ENCODE results near the gene FAM114A1.
A peak's percentile ranks its signal among the peaks of the same experiment; 100 is the strongest.

Gene FAM114A1

DNA sequence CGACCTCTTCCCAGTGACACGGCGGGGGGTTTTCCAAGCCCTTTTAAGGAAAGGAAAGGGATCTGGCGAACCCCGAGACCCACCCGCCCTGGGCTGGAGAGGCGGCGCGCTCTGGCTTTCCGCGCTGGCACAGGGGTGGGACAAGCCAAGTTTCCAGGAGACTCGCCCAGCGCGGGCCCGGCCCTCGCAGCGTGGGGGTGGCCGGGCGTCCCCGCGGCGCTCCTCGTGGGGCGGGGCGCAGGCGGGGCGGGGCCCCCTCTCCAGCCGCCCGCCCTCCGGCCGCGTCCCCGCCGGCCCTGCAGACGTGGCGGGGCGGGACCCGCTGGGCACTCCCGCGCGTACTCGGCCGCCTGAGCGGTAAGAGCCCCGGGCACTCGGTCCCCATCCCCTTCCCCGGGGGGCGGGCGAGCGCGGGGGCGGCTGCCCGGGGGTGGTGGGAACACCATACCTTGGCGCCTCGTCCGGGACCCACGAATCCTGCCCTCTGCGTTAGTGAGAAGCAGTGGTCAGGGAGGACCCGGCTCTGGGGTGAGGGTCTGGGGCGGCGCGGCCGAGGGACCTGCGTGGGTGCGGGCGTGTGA lies at the start of gene FAM114A1:
FAM114A1 (plus strand) TSS at position 329 of the 581 bp plus-strand sequence. CDS start 10,273 bp downstream, outside the sequence.
- DNase-seq, result no peak

DNA sequence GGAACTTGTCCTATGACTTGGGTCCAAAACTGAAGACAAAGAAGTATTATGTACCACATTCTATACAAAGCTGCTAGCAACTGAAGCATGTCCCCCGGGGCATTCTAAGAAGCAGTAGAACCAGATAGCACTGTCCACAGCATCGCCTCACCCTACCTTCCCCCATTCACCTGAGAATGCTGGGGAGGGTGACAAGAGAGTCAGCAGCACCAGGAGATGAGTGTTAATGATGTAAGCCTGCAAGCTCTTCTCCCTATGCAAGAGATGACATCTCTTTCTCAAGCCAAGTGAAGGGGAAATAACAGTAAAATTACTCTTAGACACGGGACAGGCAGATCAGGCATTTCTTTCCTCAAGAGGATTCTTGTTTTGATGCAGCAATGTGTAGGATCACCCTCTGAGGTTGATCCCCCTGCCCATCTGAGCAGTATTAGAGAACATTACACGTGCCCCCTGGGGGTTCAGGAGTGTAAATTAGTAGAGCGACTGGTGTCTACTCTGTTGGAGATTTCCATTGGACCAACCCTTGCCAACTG lies 49.1 kb upstream of the FAM114A1 start:
- DNase-seq, result no peak

- no peak for DNase-seq
Measured at GRCh38 chr4:38819569-38819968, 48.0 kb upstream of the FAM114A1 start.

GRCh38 chr4:38820329-38821061 lies 47.1 kb upstream of the FAM114A1 start:
- no peak for DNase-seq

GRCh38 chr4:38821739-38822138 lies 45.9 kb upstream of the FAM114A1 start:
- no peak for DNase-seq

DNA sequence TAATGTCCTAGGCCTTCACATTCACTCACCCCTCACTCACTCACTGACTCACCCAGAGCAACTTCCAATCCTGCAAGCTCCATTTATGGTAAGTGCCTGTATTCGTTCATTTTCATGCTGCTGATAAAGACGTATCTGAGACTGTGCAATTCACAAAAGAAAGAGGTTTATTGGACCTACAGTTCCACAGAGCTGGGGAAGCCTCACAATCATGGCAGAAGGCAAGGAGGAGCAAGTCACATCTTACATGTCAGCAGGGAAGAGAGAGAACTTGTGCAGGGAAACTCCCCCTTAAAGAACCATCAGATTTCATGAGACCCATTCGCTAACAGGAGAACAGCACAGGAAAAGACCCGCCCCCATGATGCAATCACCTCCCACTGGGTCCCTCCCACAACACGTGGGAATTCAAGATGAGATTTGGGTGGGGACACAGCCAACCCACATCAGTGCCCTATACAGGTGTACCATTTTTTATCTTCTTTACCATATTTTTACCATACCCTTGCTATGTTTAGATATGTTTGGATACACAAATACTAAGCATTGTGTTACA lies 44.8 kb upstream of the FAM114A1 start:
- no peak for DNase-seq

GRCh38 chr4:38823766-38824165 lies 43.8 kb upstream of the FAM114A1 start:
- DNase-seq, result no peak

DNA sequence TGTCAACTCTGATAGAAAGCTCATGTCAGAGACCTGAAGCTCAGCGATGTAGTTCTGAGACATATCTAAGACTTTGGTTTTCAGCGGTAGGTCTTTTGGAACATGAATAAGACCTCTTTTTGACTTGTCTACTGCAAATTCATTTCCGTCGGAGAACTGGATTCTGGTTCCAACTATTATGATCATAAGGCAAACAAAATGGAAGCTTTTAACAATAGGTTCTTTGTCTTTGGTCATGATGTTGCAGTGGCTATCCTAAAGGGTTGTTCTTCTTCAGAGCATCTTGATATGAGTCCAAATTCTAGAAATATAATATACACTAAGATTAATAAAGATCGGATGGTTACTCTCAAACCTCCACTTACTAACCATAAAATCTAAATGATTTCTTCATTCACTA lies 38.4 kb upstream of the FAM114A1 start:
- no peak for DNase-seq

DNA sequence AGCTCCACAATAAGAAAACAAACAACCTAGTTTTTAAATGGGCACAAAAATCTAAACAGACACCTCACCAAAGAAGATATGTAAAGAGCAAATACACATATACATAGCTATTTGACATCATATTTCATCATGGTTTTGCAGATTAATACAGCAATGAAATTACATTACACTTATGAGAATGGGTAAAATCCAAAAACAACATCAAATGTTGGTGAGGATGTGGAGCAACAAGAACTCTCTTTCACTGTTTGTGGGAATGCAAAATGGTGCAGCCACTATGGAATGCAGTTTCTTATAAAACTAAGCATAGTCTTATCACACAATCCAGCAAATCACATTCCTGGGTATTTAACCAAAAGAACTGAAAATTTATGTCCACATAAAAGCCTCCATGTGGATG lies 36.0 kb upstream of the FAM114A1 start:
- DNase-seq, result no peak

- DNase-seq, result no peak
Measured at GRCh38 chr4:38832206-38832605, 35.4 kb upstream of the FAM114A1 start.

DNA sequence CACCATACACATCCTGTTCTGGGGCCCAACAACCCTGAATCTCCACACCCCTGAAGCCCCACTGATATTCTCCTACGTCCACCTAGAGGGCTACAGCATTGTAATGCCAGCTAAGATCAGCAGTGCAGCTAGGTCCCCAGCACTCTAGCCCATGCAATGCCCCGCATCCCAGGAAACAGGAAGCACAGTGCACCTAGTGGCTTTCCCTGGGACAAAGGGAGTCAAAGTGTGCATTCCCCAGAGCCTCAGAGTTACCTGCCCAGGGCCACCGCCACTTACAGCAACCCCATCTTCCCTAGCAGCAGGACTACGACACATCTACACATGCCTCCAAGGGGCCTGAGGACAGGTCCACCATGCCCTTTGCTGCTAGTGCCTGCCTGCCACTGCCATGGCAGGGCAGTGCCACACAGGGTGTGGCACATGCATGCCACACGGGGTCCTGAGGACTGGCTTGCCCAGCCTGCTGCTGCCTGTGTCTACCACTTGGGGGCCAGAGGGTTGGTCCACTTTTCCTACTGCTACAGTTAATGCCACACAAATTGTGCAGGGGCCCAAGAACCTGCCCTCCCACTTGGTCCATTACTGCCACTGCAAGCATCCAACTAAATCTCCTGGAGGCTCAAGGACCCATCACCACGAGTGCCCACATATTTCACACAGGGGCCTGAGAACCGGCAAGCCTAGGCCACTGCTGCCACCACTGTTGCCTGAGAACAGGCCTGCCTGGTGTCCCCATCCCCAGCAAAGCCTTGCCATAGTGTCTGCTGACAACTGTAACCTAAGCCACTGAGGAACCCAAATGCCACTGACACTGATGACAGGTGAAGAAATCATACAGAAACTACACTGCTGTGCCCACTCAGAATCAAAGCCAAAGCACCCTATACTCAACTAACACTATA lies 34.7 kb upstream of the FAM114A1 start:
- DNase-seq, result no peak

- no peak for DNase-seq
Measured at GRCh38 chr4:38834570-38834969, 33.0 kb upstream of the FAM114A1 start.

GRCh38 chr4:38837334-38837733 lies 30.3 kb upstream of the FAM114A1 start:
- no peak for DNase-seq

GRCh38 chr4:38837849-38838248 lies 29.8 kb upstream of the FAM114A1 start:
- peak; percentile 58 for DNase-seq

DNA sequence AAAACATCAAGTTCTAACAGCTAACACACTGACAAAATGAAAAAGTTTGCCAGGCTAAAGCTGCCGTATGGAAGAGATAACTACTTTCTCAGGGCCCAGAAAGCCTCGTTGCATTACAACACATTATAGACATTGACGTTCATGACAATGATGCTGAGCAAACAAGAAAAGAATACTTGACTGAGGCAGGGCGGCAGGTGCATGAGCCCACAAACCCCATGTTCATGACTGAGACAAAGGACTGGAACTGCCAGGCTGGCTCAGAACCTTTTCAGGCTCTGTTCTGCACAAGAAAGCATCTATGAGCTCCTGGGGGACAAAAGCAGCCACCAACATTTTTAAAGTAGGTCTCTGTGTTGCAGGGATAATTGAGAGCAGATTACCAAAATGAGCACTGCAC lies 24.6 kb upstream of the FAM114A1 start:
- no peak for DNase-seq

DNA sequence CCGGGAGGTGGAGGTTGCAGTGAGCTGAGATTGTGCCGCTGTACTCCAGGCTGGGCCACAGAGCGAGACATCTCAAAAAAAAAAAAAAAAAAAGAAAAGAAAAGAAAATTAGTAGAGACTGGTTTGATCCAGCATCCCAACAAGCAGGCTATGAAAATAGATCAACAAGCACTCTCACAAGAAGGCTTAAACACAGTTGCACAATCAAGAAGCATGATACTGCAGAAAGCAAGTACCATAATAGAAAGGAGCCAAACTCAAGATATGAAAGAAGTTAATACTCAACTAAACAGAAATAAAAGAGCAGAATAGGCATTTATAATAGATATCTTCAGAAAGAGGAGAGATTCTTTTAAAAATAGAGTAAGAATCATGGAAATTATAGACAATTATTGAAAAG lies 21.6 kb upstream of the FAM114A1 start:
- no peak for DNase-seq

DNA sequence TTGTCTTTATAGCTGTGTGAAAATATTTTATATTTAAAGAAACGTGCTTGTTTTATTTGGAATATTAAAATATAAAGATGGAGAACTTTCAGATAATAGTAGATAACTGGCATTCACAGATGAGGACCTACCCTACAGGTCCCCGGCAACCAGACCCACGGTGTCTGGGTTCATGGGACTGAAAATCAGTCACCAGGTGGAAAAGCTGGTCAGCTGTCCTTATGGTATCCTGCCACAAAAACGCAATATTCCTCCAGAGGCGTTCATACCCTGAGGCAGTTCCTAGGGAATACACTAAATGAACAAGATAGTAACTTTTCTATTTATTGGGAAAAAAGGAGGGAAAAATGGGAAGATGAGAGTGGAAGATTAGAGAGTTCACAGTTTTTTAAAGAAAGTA lies 12.1 kb upstream of the FAM114A1 start:
- no peak for DNase-seq

DNA sequence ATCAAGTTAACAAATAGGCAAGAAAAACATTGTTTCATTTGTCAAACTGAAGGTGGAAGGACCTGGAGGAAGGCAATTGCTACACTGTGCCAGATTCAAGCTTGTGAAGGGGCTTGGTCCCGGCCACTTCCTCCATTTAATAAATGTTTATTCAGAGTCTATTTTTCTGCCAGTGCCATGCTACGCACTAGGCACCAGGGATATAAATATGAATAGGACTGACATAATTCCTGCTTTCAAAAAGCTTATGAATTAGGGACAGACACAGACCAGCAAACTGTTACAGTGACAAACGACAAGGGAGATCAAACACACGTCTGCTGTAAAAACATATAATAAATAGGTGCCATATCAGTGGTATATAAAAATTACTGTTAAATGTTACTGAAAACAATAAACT lies 11.6 kb upstream of the FAM114A1 start:
- peak; percentile 7 for DNase-seq

DNA sequence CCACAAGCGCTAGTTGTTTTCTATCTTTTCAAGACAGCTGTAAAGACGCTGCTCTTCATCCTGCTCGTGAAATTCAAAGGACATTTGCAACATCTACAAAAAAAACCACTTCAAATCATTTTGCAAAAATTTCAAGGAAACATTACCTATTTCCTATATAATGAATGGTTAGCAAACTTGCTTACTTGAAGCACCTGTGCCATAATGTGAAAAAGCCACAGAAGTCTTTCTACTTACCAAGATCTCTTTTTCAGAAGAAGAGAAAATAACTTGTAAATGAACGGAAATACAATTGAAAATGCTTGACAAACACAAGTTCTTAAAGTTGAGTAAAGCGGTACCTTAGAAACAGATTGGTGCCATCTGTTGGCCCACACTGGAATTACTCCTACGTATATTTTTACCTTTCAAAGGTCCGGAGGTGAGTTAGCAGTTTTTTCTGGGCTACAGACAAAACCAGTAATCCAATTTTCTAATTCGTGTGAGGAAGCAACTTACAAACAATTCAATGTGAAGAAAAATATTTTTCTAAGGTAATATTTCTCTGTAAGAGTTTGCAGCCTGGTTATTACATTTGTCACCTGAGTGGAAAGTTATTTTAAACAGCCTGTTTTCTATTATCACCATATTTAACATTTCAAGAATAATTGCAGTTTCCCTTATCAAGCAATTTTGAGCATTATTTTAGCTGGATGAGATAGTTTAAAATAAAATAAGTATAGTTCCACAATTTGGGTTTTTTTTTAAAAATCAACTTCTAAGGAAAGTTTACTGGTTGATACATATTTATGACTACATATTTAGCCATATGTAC lies 10.9 kb upstream of the FAM114A1 start, which contains the start of gene TLR6:
TLR6 (minus strand) TSS at position 294 of the 814 bp plus-strand sequence. CDS start 27,344 bp downstream, outside the sequence.
- DNase-seq, result peak; percentile 83

DNA sequence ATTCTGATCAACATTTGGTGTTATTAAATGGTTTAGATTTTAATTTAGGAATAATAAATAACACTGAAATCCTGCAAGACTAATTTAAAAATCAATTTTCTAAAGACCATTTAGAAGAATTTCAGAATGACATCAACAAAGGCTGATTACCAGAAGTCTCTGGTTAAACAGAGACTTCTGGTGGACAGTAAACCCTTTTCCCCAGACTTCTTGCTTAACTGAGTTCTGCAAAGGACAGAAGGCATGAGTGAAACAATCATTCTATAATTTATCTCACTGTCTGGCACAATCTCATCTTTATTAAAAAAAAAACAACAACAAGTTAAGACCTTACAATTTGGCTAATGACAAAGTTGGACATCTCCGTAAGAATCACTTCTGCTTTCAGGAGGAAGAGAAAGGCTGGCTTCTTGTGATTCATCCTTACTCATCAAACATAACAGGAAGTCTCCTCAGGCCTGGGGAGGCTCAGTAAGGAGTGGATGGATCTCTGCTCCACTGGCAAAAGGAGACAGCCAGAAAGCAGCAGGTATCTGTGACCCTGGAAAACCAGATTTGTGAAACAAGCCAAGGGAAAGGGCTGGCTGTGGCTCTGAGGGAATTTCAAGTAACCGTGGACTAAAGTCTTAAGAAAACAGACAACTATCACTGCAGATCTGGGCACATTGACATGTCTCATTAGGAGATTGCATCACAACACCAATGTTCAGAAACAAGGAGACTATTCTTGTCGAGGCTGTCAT lies 10.1 kb upstream of the FAM114A1 start:
- peak; percentile 58 for DNase-seq

DNA sequence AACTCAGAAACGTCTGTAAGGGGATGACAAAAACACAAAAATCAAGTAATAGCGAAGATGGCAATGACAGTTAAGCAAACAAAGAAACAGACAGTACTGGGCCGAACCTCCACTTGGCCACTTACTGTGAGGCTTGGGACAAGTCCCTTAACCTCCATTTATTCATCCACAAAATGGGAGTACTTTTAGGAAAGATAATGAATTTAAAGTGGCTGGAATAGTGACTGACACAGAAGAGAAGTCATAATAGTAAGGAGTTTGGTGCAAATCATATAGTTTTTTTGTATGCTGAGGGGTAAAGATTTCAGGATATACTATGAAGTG lies 9.5 kb upstream of the FAM114A1 start:
- DNase-seq, result no peak

All from CD4-positive, alpha-beta T cell treated with Interleukin-4 for 4 hours (primary cell).